Hepatocyte (in vitro differentiated cells): Measurements from ENCODE around the gene KDM4B.

Experiments
- CTCF ChIP-seq: fragments of 200-600 bp; sonication (generic); IDR thresholded peaks from 2 replicates; pipeline ENCODE4 v1.5.1; 2016; ENCODE audit warnings: antibody characterized with exemption, mild to moderate bottlenecking; ENCODE audit not compliant: poor library complexity
- EZH2 ChIP-seq: fragments of 200-600 bp; sonication (generic); IDR thresholded peaks from 2 replicates; pipeline ENCODE4 v1.6.1; 2016; ENCODE audit warnings: antibody characterized with exemption, mild to moderate bottlenecking, borderline replicate concordance
- EZH2phosphoT487 ChIP-seq: fragments of 200-600 bp; sonication (generic); IDR thresholded peaks from one replicate; pipeline ENCODE4 v1.6.1; 2018; ENCODE audit warnings: antibody characterized with exemption, mild to moderate bottlenecking, low read depth, moderate library complexity; ENCODE audit not compliant: unreplicated experiment, severe bottlenecking

DNA sequence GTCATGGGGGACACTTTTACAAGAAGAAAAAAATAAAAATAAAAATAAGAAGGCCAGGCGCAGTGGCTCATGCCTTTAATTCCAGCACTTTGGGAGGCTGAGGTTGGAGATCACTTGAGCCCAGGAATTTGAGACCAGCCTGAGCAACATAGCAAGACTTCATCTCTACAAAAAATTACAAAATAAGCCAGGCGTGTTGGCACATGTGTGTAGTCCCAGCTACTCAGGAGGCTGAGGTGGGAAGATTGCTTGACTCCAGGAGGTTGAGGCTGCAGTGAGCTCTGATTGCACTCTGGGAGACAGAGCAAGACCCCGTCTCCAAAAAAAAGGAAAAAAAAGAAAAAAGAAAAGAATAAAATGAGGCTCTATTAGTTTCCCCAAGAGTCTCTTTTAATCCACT, 214.7 kb downstream of the KDM4B start:
- TF ChIP-seq CTCF (no peak), EZH2 (no peak), EZH2phosphoT487 (no peak)
